Esophagus mucosa (tissue), 1 donor: Measurements from ENCODE around the gene FBLIM1. TPM values are rescaled to one million over a fixed set of nuclear protein-coding genes. Genes with fewer than 3 reads are reported as not detected.
A peak's percentile ranks its signal among the peaks of the same experiment; 100 is the strongest.

Experiments
- ATAC-seq: fragments of 200-7000 bp; cut with Tn5 transposase; one replicate; pipeline ENCODE4 v1.9.1; 2020
- total RNA-seq: library from RNA; stranded (reverse); gene quantifications from one replicate; pipeline ENCODE4 v1.2.4, GENCODE V29; 2023
- donor health status: DM: yes; HTN: yes; CAD: no.

Gene FBLIM1
- total RNA-seq, 1 donor from 2014 or later: 56.5 TPM

DNA sequence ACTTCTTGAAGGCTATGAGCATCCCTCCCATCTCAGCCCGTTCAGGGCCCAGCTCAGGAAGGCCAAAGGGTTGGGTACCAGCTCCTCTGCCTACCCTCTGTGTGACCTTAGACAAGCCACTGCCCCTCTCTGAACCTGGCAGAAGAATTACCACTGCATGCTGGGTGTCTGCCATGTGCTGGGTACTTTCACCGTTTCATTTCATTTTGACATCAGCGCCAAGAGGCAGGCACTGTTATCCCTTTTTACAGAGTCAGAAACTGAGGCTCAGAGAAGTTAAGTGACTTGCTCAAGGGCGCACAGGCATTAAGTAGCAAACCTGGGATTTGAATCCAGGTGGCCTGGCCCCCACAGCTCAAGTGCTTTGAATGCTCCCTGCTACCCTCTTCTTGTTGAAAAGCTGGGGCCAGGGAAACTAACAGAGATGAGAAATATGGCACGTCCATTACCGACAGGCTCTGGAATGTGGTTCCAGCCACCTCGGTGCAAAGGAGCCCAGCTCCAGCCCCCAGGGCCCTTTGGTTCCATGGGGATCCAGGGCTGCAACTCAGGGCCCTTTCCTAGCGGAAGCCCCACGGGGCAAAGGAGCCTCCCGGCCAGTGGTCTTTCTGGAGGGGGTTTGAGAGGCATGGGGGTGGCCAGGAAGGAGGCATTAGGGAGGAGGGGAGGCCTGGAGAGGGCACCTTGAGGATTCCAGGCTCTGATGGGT is 9.8 kb upstream of the FBLIM1 start:
- no peak for ATAC-seq

GRCh38 chr1:15749399-15750291 is 8.9 kb upstream of the FBLIM1 start:
- peak; percentile 22 for ATAC-seq

DNA sequence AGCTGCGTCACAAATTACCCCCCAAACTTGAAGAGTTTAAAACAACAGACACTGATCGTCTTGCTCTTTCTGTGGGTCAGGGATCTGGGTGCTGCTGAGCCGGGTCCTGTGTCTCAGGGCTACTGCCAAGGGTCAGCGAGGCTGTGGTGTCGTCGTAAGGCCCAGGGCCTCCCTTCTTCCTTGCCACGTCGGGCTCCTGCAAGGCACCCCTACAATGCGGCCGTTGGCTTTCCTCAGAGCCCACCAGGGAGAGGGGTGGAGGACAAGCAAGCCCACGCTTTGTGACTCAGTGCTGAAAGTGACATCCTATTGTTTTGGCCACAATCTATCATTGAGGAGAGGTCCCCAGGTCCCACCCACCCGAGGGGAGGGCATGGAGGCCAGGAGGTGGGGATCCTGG is 7.7 kb upstream of the FBLIM1 start:
- no peak for ATAC-seq

GRCh38 chr1:15751717-15752116 is 6.9 kb upstream of the FBLIM1 start:
- ATAC-seq: no peak

DNA sequence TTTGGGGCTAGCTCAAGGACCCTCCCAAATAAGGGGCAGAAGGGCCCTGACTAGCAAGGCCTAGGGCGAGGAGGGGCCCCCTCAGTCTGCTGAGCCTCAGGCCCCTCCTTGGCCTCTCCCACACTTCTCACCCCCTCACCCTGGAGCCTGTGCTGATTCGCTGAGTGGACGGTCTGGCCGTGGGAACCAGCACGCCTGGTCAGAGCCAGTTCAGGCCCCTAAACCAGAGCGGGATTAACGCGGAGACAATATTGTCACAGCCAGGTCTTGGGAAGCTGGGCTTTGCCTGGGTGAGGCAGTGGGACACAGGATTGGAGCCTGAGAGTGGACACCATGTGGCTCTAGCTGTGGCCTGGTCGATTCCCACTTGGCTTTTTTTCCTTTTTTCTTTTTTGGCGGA is 4.8 kb upstream of the FBLIM1 start:
- no peak for ATAC-seq

GRCh38 chr1:15755021-15755645 is 3.5 kb upstream of the FBLIM1 start:
- ATAC-seq: no peak

GRCh38 chr1:15755646-15756040 is 3.0 kb upstream of the FBLIM1 start:
- ATAC-seq: peak; percentile 16

DNA sequence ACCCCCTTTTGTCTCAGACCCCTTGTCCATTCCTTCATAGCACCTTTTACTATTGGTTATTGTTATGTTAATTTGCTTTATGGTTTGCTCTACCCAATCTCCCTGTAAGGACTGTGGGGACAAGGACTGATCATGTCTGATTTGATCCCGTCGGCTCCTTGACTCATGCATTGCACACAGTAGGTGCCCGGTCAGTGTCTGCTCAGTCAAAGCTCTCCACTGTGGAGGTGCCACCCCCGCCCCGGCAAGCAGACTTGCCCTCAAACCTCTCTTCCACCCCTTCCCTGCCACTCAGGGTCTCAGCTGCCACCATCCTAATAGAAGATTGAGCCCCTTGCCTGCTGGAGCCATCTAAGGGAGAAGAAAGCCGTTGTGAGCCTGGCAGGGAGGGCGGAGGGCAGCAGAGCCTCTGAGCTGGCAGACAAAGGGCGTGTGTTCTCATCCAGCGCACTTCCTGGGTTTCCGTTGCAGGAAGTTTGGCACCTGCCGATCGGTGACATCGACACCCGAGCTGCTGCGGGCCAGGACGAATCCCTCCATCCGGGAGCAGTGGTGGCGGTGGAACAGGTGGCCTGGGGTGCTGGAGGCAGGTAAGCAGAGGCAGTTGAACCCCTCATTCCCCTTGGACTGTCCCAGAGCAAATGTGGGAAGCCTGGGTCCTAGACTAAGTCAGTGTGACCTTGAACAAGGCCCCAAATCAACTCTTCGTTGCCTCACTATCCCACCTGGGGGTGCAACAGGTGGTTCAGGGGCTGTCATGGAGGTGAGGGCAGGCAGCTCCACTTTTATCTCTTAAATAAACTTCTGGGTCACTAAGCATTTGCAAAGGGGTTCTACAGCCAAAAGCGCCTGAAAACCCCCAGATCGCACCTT is 2.2 kb upstream of the FBLIM1 start:
- peak; percentile 62 for ATAC-seq

GRCh38 chr1:15757016-15757543 is 1.5 kb upstream of the FBLIM1 start:
- no peak for ATAC-seq

GRCh38 chr1:15757575-15758342 is 836 bp upstream of the FBLIM1 start:
- ATAC-seq: peak; percentile 2

DNA sequence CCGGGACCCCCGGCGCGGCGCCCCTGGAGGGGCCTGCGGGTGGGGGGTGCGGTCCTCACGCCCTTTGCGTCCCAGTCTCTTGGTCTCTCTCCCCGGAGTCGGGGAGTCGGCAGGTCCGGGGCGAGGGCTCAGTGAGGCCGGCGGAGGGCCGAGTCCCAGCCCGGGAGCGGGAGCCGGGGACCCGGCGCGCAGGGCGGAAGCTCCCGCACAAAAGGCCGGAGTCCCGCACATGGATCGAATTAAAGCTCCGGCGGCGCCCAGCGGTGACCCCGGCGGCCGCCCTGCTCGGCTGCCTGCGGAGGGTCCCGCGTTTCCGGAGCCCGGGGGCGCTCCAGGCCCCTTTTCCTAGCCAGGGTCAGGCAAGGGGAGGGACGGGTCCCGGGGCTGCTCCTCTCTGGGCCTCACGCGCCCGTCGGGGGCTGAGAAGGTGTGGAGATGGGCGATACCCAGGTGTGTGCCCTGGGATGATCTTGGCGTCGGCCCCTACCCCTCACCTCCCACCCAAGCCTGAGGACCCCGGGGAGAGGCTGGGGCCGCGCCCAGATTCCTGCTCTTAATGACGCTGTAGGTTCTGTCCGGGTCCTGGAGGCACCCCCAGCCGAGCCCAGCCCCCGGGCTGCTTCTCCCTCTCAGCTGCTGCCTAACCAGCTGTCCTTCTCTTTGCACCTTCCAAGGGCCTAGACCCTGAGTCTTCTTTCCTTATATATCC is 512 bp downstream of the FBLIM1 start:
- ATAC-seq: peak; percentile 21

DNA sequence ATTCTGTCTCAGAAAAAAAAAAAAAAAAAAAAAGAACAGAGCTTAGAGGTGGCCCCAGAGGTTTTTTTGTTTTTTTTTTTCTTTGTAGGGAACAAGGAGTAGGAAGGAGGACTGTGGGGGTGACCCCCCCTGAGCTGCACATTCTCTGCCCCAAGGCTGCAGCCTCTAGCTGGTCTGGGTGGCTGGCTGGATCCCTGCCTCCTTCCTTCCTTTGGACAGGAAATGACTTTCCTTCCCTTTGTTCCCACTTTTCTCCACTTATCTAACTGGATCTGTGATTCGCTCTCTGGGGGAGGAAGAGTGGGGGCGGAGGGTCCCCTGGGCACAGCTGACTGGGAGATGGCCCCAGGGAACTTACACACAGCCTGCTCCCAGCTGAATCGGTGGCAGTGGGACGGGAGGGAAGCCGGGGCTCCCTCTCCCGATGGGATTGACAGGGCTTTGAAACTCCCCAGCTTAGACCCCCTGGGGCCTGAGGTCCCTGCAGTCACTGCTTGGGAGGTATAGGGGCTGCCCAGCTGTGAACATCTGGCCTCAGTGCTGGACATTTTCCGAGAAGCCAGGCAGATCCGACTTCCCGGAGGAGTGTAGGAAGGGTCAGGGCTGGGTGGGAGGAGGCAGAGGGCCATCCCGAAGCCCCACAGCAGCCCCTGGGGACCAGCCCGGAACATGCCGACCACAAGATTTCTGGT is 2.1 kb downstream of the FBLIM1 start:
- no peak for ATAC-seq

DNA sequence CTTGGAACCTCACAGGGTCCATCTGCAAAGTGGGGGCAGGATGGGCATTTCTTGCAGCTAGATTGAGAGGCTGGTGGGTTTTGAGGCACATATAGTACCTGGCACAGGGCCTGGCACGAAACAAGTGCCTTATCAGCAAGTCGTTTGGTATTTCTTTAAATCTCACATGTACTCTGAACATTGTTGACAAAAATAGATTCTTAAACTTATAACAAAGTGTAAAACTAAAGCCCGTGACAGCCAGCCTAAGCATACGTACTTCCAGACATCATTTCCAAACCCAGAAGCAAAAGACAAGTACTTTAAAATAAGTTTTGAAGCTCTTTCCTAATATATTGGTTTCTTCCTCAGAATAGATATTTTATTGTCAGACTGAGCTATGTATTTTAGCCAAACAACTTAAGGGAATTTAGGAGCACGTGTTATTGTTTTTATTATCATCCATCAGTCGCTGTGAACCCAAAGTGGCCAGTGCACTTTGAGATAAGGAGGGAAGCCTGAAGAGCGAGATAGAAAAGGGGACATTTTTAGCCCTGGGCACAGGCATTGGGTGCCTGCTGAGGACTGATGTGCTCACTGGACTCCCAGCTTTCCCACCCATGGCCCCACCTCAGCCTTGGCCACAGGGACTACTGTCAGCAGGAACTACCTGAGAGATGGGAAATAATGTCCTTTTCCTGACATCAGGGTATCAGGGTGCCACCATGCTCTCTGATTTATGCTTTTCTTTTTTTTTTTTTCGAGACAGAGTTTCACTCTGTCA is 3.0 kb downstream of the FBLIM1 start:
- ATAC-seq: no peak

- ATAC-seq: no peak
These were observed 4.0 kb downstream of the FBLIM1 start for GRCh38 chr1:15762546-15762945.

DNA sequence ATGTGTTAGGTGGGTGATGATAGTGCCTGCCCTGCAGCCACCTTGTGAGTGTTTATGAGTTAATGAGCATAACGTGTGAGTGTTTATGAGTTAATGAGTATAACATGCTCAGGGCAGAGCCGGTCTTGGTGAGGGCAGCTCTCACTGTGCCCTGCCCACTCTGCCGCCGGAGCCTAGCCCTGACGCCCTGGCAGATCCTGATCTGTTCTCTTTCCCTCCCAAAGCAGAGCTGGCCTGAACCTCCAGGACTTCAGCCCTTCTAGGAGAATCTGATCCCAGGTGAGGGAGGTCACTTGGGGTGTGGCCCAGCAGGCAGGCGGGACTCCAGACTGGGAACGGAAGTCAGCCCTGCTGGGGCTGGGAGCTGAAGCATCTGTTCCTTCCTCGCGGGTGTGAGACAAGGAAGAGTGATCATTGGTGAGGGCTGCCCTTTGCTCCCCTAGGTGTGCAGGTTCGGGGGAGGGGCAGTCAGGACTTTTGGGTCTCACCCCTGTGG is 5.7 kb downstream of the FBLIM1 start:
- ATAC-seq: peak; percentile 59

GRCh38 chr1:15764890-15765289 is 6.3 kb downstream of the FBLIM1 start:
- no peak for ATAC-seq

DNA sequence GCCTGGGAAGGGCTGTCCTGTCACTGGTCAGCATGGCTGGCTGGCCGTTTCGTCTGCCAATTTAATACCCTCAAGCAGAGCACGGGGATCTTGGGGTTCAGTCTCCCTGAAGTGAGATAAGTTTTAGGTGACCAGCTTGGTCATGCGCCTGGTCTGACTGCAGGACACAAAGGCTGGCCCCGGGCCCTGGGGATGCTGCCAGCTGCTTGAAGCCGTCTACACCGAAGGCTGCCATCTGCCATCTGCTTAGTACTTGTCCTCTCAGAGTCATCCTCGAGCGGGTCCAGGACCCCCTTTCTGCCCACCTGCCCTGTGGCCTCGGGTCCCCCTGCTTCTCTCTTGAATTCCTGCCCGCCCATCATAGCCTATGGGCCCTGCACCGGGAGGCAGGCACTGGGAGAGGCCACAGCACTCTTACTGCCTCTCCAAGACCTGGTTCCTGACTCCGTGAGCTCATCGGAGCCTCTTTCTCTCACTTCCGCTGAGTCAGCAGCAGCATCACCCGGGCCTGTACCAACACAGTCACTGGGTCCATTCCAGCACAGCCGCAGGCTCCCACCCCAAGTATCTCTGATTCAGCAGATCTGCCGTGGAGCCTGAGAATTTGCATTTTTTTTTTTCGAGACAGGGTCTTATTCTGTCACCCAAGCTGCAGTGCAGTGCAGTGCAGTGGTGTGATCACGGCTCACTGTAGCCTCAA is 7.0 kb downstream of the FBLIM1 start:
- ATAC-seq: peak; percentile 91

DNA sequence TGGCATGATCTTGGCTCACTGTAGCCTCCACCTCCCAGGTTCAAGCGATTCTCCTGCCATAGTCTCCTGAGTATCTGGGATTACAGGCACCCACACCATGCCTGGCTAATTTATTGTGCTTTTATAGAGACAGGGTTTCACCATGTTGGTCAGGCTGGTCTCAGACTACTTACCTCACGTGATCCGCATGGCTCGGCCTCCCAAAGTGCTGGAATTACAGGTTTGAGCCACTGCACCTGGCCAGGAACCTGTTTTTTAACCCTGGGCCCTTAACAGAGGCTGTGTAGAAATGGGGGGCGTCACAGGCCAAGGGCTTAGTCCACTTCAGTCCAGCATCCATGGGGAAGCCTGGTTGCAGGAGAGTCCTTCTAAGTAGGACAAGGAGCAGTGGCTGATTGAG is 9.3 kb downstream of the FBLIM1 start:
- no peak for ATAC-seq
